Muscle of back (tissue), 11 donors: ENCODE results near the gene ASPHD1. TPM values are rescaled to one million over a fixed set of nuclear protein-coding genes. Genes with fewer than 3 reads are reported as not detected.
"Not testable (repeated sequence)": the region's sequence is repeated elsewhere in the genome, so short reads cannot be mapped to it uniquely, and the experiment has no call there.

Experiments used
- DNase-seq, 3 donors: peaks; one replicate each; pipeline versions ENCODE4 v3.0.0 to v3.0.0-alpha.2; 2013
- polyA plus RNA-seq, 10 donors: library from polyadenylated mRNA; unstranded; fragments of 120-200 nt; gene quantifications; one replicate each; pipeline ENCODE4 v1.2.1, GENCODE V29; 2013; ENCODE audit not compliant: insufficient read length in 10 of 10

The ASPHD1 gene
- polyA plus RNA-seq, 10 donors, result 0.19 to 0.79 (median 0.46) TPM

GRCh38 chr16:29907973-29908372 lies 7.7 kb downstream of the ASPHD1 start:
- DNase-seq, result no peak

GRCh38 chr16:29908719-29909220 lies 8.5 kb downstream of the ASPHD1 start:
- no peak for DNase-seq

GRCh38 chr16:29909391-29909790 lies 9.1 kb downstream of the ASPHD1 start:
- no peak for DNase-seq

GRCh38 chr16:29909851-29910250 lies 9.6 kb downstream of the ASPHD1 start:
- not testable (repeated sequence) for DNase-seq

- no peak for DNase-seq
Observed at GRCh38 chr16:29910819-29911675, 10.8 kb downstream of the ASPHD1 start.

- DNase-seq, result no peak
Observed at GRCh38 chr16:29911676-29912010, 11.4 kb downstream of the ASPHD1 start.

GRCh38 chr16:29912087-29912486 lies 11.8 kb downstream of the ASPHD1 start:
- DNase-seq, result no peak

- no peak for DNase-seq
Observed at GRCh38 chr16:29913514-29913913, 13.2 kb downstream of the ASPHD1 start.

GRCh38 chr16:29915590-29916247 lies 15.4 kb downstream of the ASPHD1 start:
- no peak for DNase-seq

GRCh38 chr16:29916979-29917378 lies 16.7 kb downstream of the ASPHD1 start:
- no peak for DNase-seq

- DNase-seq, result no peak
Observed at GRCh38 chr16:29920288-29921033, 20.2 kb downstream of the ASPHD1 start.

GRCh38 chr16:29921034-29921385 lies 20.7 kb downstream of the ASPHD1 start:
- no peak for DNase-seq

- DNase-seq, result no peak
Observed at GRCh38 chr16:29922326-29922725, 22.0 kb downstream of the ASPHD1 start.

GRCh38 chr16:29922986-29923501 lies 22.8 kb downstream of the ASPHD1 start:
- DNase-seq, result no peak

GRCh38 chr16:29925105-29925756 lies 24.9 kb downstream of the ASPHD1 start:
- DNase-seq, result peak in 2 of 3 donors; percentile 6 to 35

- peak; percentile 87 to 96 (median 93) for DNase-seq
Observed at GRCh38 chr16:29925781-29926710, 25.8 kb downstream of the ASPHD1 start, which contains the start of gene KCTD13. Gene KCTD13 (minus strand): TSS chr16:29926226. CDS start chr16:29926033, 193 bp downstream.

- peak in 2 of 3 donors; percentile 21 to 47 for DNase-seq
Observed at GRCh38 chr16:29926711-29927052, 26.4 kb downstream of the ASPHD1 start.

- DNase-seq, result no peak
Observed at GRCh38 chr16:29927070-29927905, 27.0 kb downstream of the ASPHD1 start.

- DNase-seq, result not testable (repeated sequence)
Observed at GRCh38 chr16:29931750-29932149, 31.5 kb downstream of the ASPHD1 start.
